ENCODE data around the gene VASH1.
A peak's percentile ranks its signal among the peaks of the same experiment; 100 is the strongest.

Gene VASH1

DNA sequence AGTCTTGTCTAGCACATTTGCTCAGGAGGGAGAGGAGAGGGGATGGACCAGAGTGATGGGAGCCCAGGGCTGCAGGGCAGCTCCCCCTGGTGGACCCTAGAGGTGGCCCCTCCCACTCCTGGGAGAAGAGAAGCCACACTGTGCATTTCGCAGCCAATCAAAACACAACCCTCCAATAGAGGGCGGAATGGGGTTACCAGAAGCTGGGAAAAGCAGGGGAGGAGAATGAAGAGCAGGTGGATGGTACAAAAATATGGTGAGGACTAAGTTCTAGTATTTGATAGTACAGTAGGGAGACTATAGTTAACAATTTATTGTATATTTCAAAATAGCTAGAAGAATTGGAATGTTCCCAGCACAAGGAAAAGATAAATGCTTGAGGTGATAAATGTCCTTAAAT is 23.6 kb downstream of the VASH1 start:
- no peak for TF ChIP-seq JUND (IDR thresholded peaks at IDR 0.05; ENCODE audit: low read depth)
- peak; percentile 90 to 92 for DNase-seq (ENCODE audit: low read depth in 1 of 2, low spot score in 1 of 2)
- in situ Hi-C loops (cut with HindIII; ENCODE audit: low pct_unique_long_range_greater_than_20kb, low sequenced_read_pairs) = no loop called here

DNA sequence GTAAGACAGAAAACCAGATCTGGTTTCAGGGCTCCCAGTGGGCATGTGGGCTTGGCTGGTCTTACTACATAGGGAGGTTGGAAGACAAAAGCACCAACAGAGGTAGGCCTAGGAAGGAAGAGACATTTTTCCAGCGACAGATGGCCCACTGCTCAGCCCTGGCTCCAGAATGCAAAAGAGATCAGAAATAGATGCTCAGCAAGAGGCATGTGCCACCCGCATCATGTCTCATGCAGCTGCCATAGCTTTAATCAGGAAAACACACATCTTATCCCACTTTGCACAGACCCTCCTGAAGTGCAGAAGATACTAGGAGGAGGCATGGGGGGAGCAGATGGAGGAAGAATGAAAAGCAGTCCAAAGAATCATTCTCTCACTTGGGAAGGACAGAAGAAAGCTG is 25.3 kb downstream of the VASH1 start:
- TF ChIP-seq JUND (IDR thresholded peaks at IDR 0.05; ENCODE audit: low read depth) = no peak
- in situ Hi-C loops (cut with HindIII; ENCODE audit: low pct_unique_long_range_greater_than_20kb, low sequenced_read_pairs) = no loop called here
- DNase-seq (ENCODE audit: low read depth in 1 of 2, low spot score in 1 of 2) = no peak

DNA sequence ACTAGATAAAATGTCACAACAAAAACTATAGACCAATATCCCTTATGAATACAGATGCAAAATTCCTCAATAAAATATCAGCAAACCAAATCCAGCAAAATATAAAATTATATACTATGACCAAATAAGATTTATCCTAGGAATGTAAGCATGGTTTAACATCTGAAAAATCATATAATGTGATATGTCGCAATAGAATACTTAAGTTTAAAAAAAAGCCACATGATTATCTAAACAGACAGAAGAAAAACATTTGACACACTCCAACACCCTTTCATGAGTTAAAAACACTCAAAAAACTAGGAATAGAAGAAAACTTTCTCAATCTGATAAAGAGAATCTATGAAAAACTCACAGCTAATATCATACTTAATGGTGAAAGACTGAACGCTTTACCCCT is 31.2 kb downstream of the VASH1 start:
- DNase-seq (ENCODE audit: low read depth in 1 of 2, low spot score in 1 of 2) = no peak
- in situ Hi-C loops (cut with HindIII; ENCODE audit: low pct_unique_long_range_greater_than_20kb, low sequenced_read_pairs) = no loop called here
- no peak for TF ChIP-seq JUND (IDR thresholded peaks at IDR 0.05; ENCODE audit: low read depth)

DNA sequence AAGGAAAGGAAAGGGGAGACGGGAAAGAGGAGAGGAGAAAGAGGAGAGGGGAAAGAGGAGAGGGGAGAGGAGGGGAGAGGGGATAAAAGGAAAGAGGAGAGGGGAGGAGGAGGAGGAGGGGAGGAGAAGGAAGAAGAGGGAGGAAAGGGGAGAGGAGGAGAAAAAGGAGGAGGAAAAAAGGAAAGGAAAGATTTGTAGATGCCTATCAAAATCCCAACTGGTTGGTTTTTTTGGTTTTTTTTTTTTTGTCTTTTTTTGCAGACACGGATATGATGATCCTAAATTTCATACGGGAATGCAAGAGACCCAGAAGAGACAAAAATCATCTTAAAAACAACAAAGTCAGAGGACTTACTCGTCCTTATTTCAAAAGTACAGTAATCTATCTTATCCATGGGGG is 32.1 kb downstream of the VASH1 start:
- TF ChIP-seq JUND (IDR thresholded peaks at IDR 0.05; ENCODE audit: low read depth) = no peak
- in situ Hi-C loops (cut with HindIII; ENCODE audit: low pct_unique_long_range_greater_than_20kb, low sequenced_read_pairs) = no loop called here
- no peak for DNase-seq (ENCODE audit: low read depth in 1 of 2, low spot score in 1 of 2)

DNA sequence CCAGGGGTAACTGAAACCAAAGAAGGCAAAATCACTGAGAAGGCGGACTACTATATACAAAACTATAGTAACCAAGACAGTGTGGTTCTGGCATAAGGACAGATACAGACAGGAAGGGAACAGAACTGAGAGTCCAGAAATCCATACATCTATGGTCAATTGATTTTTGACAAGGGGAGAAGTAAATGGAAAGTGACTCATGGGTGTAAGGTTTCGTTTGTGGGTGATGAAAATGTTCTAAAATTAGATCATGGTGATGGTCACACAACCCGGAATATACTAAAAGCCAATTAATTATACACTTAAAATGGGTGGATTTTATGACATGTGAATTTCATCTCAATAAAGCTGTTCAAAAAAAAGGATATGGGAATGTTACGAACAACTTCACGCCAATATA is 32.7 kb downstream of the VASH1 start:
- in situ Hi-C loops (cut with HindIII; ENCODE audit: low pct_unique_long_range_greater_than_20kb, low sequenced_read_pairs) = no loop called here
- no peak for DNase-seq (ENCODE audit: low read depth in 1 of 2, low spot score in 1 of 2)
- no peak for TF ChIP-seq JUND (IDR thresholded peaks at IDR 0.05; ENCODE audit: low read depth)

DNA sequence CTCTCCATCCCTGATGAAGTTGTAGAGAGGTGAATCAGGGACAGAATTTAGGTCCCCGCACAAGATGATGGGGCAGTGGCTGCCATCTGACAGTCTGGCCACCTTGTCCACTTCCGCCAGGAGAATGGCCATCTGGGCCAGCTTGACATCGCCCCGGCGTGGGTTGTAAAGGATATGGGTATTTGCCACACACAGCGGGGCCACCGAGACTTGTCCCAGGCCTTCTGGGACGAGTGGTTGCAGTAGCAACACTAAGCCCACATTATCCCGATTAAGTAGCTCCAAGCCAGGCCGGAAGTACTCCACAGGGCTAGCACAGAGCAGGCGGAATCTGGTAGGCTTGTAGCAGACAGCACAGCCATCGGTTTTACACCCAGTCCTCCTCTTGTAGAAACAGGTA is 45.2 kb downstream of the VASH1 start:
- no peak for TF ChIP-seq JUND (IDR thresholded peaks at IDR 0.05; ENCODE audit: low read depth)
- DNase-seq (ENCODE audit: low read depth in 1 of 2, low spot score in 1 of 2) = no peak
- in situ Hi-C loops (cut with HindIII; ENCODE audit: low pct_unique_long_range_greater_than_20kb, low sequenced_read_pairs) = no loop called here

DNA sequence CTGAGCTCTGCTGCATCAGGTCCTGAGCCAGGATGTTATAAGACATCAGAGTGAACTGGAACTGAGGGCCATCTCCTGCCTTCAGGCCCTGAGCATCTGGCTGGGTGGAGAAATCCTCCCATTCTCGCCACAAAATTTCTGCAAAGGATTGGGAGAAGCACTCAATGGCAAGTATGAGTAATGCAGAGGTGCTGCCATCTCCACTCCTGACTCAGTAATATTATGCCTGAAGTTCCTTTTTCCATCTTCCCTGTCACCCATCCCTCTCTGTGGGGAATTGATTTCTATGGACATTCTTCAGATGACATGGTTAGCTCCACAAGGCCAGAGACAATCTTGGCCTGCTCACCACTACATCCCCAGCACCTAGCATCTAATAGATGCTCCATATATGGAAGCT is 46.7 kb downstream of the VASH1 start:
- TF ChIP-seq JUND (IDR thresholded peaks at IDR 0.05; ENCODE audit: low read depth) = no peak
- DNase-seq (ENCODE audit: low read depth in 1 of 2, low spot score in 1 of 2) = no peak
- in situ Hi-C loops (cut with HindIII; ENCODE audit: low pct_unique_long_range_greater_than_20kb, low sequenced_read_pairs) = no loop called here

DNA sequence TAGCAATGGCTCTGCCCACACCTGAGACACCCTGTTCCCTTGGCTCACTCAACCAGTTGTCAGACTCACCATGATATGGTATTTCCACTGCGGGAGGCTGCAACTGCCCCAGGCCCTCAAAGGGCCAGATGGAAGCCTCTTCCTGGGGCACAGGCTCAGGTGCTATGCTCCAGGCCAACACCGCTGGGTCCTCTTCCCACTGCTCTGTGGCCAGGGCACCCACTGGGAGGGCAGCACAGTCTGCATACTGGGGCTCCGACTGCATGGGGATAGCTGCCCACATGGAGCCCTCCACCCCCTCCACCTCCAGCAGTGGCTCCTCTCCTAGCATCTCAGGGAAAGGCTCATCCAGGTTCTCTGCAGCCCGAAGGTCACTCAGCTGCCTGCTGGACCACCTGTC is 47.7 kb downstream of the VASH1 start:
- in situ Hi-C loops (cut with HindIII; ENCODE audit: low pct_unique_long_range_greater_than_20kb, low sequenced_read_pairs) = no loop called here

DNA sequence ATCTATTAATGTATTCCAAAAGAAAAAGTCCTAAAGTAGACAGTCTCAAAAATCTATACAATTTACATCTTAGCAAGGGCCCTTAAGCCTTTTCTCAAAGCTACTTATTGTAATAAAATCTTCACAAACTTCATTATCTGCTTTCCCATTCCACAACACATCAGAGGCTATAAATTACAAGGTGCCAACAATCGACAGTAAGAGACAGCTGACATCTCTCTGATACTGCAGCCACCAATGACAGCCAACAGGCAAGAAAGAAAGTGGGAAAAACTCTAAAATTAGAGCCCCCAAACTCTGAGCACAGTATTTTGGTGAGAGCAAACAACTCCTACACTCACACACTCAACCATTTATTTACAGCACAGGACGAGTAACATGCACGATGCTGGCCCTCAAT is 49.3 kb downstream of the VASH1 start:
- in situ Hi-C loops (cut with HindIII; ENCODE audit: low pct_unique_long_range_greater_than_20kb, low sequenced_read_pairs) = no loop called here
- no peak for DNase-seq (ENCODE audit: low read depth in 1 of 2, low spot score in 1 of 2)
- TF ChIP-seq JUND (IDR thresholded peaks at IDR 0.05; ENCODE audit: low read depth) = no peak

More for the DNA sequence above, 47.7 kb downstream of the VASH1 start:
- TF ChIP-seq JUND (IDR thresholded peaks at IDR 0.05; ENCODE audit: low read depth) = no peak
- no peak for DNase-seq (ENCODE audit: low read depth in 1 of 2, low spot score in 1 of 2)

DNA sequence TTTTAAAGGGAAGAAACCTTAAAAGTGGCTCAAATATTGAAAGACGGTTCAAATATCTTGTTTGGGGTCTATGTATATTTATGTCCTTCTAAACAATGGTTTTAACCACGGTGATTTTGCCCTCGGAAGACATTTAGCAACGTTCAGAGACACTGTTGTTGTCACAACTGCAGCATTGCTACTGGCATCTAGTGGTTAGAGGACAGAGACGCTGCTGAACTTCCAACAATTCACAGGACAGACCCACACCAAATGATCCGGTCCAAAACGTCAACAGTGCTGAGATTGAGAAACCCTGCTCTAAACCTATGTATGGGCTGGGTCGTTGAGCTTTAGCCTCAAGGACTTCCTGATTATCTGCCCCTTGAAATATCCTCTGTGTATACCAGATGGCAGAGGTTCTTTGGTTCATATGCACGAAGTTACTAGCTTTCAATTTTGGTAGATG is 49.7 kb downstream of the VASH1 start:
- TF ChIP-seq JUND (IDR thresholded peaks at IDR 0.05; ENCODE audit: low read depth) = no peak
- DNase-seq (ENCODE audit: low read depth in 1 of 2, low spot score in 1 of 2) = peak; percentile 63 to 74
- in situ Hi-C loops (cut with HindIII; ENCODE audit: low pct_unique_long_range_greater_than_20kb, low sequenced_read_pairs) = no loop called here

DNA sequence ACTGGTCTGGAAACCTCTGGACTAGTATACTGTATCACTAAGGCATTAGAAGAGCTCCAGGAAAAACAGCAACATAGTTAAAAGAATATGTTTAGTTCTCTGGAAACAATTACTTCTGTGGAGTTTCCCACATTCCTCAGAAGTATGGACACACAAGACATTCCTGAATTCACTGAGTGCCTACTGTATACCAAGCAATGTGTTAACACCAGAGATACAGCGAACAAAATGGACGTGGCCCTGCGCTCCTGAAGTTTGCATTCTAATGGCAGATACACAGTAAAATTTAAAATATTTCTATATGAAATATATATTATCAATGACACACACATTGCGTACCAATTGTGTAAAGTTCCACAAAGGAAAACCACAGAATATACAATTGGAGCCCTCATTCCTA is 50.3 kb downstream of the VASH1 start:
- in situ Hi-C loops (cut with HindIII; ENCODE audit: low pct_unique_long_range_greater_than_20kb, low sequenced_read_pairs) = no loop called here
- DNase-seq (ENCODE audit: low read depth in 1 of 2, low spot score in 1 of 2) = peak in 1 of 2 experiments; percentile 22
- TF ChIP-seq JUND (IDR thresholded peaks at IDR 0.05; ENCODE audit: low read depth) = no peak

DNA sequence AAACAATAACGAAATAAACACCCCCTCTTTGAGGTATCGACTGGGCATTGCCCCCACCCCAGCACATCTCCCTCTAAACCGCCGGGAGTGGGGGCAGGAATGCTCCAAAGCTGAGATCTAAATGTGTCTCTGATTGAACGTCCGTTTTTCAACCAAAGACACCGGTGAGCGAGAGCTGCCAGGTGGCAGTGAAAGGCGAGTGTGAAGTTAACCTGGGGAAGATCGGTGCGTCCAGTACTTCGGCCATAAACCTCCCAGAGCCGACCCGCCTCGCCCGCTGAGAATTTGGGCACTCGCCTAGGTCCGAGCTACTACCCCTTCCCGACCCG is 50.8 kb downstream of the VASH1 start:
- TF ChIP-seq JUND (IDR thresholded peaks at IDR 0.05; ENCODE audit: low read depth) = no peak
- peak; percentile 37 to 44 for DNase-seq (ENCODE audit: low read depth in 1 of 2, low spot score in 1 of 2)
- in situ Hi-C loops (cut with HindIII; ENCODE audit: low pct_unique_long_range_greater_than_20kb, low sequenced_read_pairs) = no loop called here

DNA sequence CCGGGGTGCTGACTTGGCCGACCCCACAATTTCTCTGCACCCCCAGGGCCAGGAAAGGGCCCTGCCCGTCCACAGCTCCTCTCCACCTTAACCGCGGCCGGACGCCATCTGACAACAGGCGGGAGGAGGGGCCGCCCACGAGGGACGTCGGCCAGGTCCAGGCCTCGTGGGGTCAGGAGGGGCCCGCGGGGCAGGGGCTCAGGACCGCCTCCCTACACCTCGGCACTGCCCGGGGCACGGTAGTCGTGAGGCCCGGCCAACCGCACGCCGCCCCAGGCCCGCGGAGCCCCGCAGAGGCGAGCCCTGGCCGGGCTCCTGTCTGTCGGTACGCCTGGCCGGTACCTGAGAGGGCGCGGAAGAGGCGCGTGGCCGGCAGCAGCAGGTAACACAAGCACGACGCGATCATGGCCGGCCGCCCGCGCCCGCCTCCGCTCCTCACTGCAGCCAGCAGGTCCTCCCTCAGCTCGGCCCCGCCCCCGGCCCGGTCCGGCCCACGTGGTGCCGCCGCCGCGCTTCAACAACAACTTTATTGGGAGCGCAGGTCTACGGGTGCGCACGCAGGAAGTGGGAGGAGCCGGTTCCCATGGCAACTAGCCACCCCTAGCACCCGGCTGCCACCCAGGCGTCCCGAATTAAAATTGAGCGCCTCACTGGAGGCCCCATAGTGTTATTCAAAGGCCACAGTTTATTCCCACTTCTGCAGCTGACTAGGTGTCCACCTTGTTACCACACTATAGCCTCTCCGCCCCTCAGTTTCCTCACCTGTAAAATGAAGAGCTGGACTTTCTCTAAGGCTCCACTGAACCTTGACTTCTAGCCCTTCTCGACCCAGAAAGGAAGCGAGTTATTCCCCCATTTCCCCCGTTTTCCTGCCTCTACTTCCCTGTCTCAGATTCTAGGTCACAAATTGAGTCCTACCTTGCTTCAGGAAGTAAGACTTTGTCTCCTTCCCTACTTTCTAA is 51.4 kb downstream of the VASH1 start, which contains the start of gene ANGEL1:
ANGEL1 (minus strand) TSS at position 461 of the 962 bp plus-strand sequence; CDS start at position 406, 55 bp downstream.
- peak; percentile 91 to 99 for DNase-seq (ENCODE audit: low read depth in 1 of 2, low spot score in 1 of 2)
- TF ChIP-seq JUND (IDR thresholded peaks at IDR 0.05; ENCODE audit: low read depth) = no peak
- in situ Hi-C loops (cut with HindIII; ENCODE audit: low pct_unique_long_range_greater_than_20kb, low sequenced_read_pairs) = no loop called here

Measured in T47D (cell line).